ENCODE data around the gene PPP1R13B. TPM values are rescaled to one million over a fixed set of nuclear protein-coding genes. Genes with fewer than 3 reads are reported as not detected.
"Not testable (repeated sequence)": the region's sequence is repeated elsewhere in the genome, so short reads cannot be mapped to it uniquely, and the experiment has no call there.

The PPP1R13B gene, protein sequence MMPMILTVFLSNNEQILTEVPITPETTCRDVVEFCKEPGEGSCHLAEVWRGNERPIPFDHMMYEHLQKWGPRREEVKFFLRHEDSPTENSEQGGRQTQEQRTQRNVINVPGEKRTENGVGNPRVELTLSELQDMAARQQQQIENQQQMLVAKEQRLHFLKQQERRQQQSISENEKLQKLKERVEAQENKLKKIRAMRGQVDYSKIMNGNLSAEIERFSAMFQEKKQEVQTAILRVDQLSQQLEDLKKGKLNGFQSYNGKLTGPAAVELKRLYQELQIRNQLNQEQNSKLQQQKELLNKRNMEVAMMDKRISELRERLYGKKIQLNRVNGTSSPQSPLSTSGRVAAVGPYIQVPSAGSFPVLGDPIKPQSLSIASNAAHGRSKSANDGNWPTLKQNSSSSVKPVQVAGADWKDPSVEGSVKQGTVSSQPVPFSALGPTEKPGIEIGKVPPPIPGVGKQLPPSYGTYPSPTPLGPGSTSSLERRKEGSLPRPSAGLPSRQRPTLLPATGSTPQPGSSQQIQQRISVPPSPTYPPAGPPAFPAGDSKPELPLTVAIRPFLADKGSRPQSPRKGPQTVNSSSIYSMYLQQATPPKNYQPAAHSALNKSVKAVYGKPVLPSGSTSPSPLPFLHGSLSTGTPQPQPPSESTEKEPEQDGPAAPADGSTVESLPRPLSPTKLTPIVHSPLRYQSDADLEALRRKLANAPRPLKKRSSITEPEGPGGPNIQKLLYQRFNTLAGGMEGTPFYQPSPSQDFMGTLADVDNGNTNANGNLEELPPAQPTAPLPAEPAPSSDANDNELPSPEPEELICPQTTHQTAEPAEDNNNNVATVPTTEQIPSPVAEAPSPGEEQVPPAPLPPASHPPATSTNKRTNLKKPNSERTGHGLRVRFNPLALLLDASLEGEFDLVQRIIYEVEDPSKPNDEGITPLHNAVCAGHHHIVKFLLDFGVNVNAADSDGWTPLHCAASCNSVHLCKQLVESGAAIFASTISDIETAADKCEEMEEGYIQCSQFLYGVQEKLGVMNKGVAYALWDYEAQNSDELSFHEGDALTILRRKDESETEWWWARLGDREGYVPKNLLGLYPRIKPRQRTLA
- total RNA-seq: 13.1 and 39.8 TPM in 2 replicates

GRCh38 chr14:103847451-103848174 is at the start of gene PPP1R13B:
PPP1R13B (minus strand) TSS chr14:103847575; CDS start chr14:103847307, 268 bp downstream.
- no peak for DNase-seq (ENCODE audit: extremely low read depth, low read depth, low spot score)

GRCh38 chr14:103896578-103896977 is 49.2 kb upstream of the PPP1R13B start:
- no peak for DNase-seq (ENCODE audit: extremely low read depth, low read depth, low spot score)

- no peak for DNase-seq (ENCODE audit: extremely low read depth, low read depth, low spot score)
These were observed 47.3 kb upstream of the PPP1R13B start for GRCh38 chr14:103894723-103895059.

DNA sequence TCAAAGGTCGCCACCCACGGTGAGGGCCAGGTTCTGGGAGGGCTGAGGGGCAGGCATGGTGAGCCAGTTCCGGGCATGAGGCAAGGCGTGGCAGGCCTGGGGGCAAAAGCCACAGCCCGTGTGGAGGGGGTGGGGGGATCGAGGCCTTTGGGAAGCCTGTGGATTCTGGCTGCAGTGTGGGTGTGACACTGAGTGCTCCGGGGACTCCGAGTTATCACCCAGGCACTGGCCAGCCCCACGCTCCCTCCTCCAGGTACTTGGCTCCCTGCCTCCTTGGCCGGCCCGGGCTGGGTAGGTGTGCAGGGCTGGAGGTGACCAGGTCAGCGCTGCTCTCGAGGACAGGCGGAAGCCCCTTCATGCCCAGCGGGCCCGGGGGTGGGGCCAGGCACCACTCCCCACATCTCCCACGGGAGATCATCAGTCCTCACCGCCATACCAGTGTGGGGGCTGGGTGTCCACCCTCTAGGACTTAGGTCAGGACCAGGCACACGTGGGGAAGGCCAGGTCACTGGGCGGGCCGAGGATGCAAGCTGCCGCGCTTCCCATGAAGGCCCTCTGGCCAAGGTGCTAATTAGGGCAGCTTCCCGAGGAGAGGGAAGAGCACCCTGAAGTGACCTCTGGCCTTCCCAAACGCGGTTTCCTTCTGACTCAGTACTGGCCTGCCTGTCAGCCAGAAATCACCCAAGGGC is 46.8 kb upstream of the PPP1R13B start:
- no peak for DNase-seq (ENCODE audit: extremely low read depth, low read depth, low spot score)

- DNase-seq (ENCODE audit: extremely low read depth, low read depth, low spot score): no peak
These were observed 44.9 kb upstream of the PPP1R13B start for GRCh38 chr14:103892247-103892646.

GRCh38 chr14:103891667-103892215 is 44.4 kb upstream of the PPP1R13B start:
- no peak for DNase-seq (ENCODE audit: extremely low read depth, low read depth, low spot score)

DNA sequence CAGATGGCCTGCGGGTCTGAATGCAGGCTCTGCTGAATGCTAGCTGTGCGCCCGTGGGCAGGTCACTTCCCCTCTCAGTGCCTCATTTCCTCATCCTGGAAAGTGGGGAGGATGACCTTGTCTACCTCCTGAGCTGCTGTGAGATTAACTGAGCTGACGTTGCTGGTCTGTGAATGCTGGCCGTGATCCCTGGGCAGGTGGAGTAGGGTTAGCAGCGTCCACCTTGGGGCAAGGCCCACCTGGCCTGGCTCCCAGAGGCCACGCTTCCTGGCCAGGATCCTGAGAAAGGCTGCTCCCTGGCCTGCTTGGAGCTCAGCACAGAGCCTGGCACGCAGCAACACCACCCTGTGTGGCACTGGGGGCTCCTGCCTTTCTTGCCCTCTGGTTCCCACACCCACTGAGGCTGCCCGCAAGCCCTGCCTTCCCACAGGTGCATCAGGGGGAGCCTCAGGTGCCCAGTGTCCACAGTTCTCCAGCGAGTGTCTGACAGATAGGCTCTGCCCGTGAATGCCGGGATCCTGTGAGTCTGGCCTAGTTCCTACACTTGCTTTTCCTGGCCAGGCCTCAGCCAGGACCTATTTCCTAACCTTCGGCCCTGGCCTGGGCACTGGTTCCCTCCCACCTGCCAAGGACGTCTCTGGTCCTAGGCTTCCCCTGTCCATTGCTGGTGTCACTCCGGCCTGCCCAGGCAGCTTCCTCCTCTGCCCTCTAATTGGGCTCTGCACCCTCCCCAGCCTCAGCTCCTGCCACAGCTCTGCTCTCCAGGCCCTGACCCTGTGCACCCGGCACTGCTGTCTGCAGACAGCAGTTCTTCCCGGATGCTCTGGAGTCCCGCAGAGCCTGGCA is 43.7 kb upstream of the PPP1R13B start:
- DNase-seq (ENCODE audit: extremely low read depth, low read depth, low spot score): no peak

- DNase-seq (ENCODE audit: extremely low read depth, low read depth, low spot score): no peak
These were observed 42.6 kb upstream of the PPP1R13B start for GRCh38 chr14:103890052-103890371.

DNA sequence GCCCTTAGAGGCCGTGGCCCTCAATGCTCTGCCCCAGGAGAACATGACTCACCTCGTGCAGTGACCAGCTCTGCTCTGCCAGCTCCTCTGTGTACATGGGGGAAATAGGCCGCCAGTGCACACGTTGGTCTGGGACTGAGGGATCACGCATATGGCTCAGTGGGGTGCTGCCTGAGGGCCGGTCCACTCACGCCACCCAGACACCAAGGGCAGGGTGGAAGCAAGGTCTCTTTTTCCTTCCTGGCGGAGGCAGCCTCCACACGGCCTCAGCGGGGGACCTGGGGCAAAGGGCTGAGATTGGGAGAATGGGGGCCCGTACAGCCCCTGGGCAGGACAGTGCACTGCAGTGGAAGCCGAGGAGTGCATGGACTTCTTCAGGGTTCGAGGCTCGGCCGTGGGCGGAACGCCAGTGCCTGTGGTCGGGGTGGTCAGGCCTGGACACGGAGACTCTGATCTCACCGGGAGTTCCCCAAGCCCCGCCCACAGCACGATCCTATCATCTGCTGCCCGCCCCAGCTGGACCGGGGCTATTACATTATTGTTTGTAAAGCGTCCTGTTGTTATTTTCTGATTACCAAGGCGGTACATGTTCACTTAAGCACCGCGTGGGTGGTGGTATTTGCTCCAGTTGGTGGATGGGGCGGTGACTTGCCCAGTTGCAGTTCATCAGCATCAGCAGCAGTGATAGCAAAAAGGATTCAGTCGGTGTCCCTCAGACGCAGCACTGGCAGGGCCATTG is 42.1 kb upstream of the PPP1R13B start:
- no peak for DNase-seq (ENCODE audit: extremely low read depth, low read depth, low spot score)

DNA sequence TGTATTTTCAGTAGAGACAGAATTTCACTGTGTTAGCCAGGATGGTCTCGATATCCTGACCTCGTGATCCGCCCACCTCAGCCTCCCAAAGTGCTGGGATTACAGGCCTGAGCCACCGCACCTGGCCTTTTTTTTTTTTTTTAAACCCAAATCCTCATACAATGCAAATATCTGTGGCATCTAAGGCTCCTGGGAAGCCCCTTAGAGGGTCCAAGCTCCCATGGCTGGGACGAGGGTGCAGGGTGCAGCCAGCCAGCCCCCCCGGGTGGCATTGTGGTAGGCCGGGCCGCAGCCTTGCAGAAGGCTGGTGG is 41.6 kb upstream of the PPP1R13B start:
- DNase-seq (ENCODE audit: extremely low read depth, low read depth, low spot score): not testable (repeated sequence)

DNA sequence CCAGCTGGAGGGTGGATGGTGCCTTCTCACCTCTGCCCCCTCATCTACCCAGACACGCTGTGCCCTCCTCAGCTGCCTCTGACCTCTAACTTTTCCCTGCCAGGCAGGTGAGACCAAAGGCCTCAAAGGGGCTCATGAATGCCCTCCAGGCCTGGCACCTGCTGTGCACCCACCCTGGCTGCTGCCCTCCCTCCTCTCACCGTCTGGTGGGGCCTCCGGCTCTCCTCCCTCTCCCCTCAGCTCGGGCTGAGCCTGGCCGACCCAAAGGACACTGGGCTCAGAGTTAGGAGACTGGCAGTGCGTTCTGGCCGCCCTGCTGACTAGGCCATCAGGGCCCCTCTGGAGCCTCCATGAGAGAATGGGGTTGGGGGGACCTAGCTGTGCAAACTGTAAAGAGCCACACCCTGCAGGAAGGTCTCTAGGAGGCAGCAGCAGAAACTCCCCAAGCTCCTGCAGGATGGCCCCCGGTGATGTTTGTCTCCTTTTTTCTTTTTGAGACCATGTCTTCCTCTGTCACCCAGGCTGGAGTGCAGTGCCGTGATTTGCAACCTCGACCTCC is 40.3 kb upstream of the PPP1R13B start:
- DNase-seq (ENCODE audit: extremely low read depth, low read depth, low spot score): no peak

GRCh38 chr14:103887170-103887501 is 39.8 kb upstream of the PPP1R13B start:
- DNase-seq (ENCODE audit: extremely low read depth, low read depth, low spot score): no peak

DNA sequence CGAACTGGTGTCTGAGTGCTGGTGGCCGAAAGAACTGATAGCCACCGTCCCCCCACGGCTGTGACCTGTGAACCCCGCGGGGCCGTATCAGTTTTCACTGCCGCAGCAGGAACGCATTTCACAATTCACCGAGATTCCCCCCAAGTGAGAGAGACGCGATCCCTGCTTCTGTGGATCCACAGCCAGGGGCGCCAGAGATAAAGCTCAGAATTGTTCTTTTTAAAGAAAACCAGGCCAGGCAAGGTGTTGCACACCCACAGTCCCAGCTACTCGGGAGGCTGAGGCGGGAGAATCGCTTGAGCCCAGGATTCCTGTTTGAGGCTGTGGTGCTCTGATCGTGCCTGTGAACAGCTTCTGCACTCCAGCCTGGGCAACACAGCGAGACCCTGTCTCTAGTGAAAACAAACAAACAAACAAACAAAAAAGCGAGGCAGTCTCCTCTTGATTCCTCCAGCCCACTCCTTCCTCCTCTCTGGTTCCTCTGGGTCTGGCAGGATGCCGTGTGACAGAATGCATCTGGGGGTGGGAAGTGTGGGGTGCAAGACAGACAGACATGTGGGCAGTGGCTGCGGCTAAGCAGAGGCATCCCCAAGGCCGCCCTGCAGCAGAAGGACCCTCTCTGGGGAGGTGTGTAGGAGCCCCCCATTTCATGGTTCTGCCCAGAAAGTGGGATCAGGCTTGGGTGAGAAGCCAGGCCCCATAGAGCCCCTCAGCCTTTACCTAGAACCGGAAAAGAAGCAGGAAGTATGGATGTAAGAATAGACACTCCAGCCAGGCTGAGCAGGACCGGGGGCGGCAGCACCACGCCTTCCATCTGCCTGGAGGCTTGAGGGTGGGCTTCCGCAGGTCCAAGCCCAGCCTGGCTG is 39.2 kb upstream of the PPP1R13B start:
- no peak for DNase-seq (ENCODE audit: extremely low read depth, low read depth, low spot score)

DNA sequence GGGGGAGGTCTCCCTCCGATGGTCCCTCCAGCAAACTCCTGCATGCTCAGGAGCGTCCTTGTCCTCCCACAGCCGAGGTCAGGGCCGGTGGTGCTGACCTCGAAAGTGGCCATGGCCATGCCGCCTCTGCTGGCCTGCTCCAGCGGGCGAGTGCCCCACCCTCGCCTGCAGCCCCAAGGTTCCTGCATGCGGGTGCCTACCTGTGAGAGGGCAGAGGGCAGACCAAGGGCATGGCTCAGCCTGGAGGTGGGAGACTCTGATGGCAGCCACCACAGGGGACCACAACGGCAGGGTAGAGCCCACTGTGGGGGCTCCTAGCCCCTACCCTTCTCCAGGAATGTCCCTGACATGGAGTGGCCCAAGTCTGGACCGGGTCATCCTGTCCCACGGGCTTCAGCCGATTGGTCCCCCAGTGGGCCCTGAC is 38.1 kb upstream of the PPP1R13B start:
- DNase-seq (ENCODE audit: extremely low read depth, low read depth, low spot score): no peak

- DNase-seq (ENCODE audit: extremely low read depth, low read depth, low spot score): no peak
These were observed 37.5 kb upstream of the PPP1R13B start for GRCh38 chr14:103884854-103885253.

DNA sequence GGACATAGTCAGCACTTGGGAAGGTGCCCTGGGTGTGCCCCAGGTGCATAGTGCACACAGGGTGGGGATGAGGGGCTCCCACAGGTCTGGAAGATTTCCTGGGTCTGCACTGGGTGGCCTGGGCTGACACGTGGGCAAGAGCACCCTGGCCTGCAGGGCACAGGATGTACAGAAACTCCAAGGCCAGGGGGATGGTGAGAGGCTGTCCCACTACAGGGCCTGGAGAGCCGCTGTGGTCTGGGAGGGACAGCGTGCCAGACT is 35.8 kb upstream of the PPP1R13B start:
- DNase-seq (ENCODE audit: extremely low read depth, low read depth, low spot score): no peak

GRCh38 chr14:103882503-103883262 is 35.3 kb upstream of the PPP1R13B start:
- DNase-seq (ENCODE audit: extremely low read depth, low read depth, low spot score): no peak

All from glomerular endothelial cell (primary cell).